ENCODE data around the gene SMAD7. TPM values are rescaled to one million over a fixed set of nuclear protein-coding genes. Genes with fewer than 3 reads are reported as not detected.

SMAD7 gene
- polyA plus RNA-seq, 3 donors, result 1.4 to 9.4 (median 1.5) TPM

DNA sequence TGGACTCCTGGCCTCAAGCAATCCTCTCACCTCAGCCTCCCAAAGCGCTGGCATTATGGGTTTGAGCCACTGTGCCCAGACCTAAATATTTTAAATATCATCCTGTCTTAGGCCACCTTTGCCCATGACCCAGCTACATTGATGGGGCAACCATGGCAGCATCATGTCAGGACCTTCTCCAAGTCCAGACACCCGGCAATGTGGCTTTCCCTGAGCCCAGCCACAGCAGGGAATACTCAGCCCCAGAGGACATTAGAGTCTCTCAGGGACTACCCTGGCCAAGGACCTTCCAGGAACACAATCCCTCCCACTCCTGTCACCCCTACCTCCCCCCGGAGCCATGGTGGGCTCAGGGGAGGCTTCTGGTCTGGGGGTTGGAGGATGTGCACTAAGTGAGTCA, 72.8 kb downstream of the SMAD7 start:
- whole genome bisulfite sequencing (ENCODE audit: insufficient coverage), result 100% methylated on average over 2 of the region's 3 CpGs
- Histone ChIP-seq H3K27ac (ENCODE audit: low read depth in 1 of 2, low read length in 2 of 2) (no peak overlapping the region), H3K9ac (ENCODE audit: insufficient read depth, low read length, poor library complexity, severe bottlenecking) (no peak overlapping the region)

DNA sequence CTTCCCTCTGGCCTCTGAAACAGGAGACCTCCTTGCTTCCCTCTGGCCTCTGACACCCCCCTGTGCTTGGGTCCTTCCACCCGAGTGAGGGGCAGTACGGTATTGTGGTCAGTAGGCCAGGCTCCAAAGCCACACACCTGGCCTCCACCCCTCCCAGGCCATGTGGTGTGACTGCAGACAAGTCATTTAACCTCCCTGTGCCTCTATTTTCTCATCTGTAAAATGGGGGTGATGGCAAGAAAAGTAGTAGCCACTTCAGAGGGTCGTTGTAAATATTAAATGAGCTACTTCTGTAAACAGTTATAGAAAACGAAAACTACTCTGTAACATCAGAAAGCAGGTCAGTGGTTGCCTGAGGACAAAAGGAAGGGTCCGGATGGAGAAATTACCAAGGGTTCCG, 74.2 kb downstream of the SMAD7 start:
- Histone ChIP-seq H3K79me2 (ENCODE audit: insufficient read depth, low read length) (no peaks in the 10 kb centered on the region), H2AFZ (ENCODE audit: insufficient read depth, low read depth, low read length, poor library complexity, severe bottlenecking) (no peak overlapping the region), H3K4me1 (ENCODE audit: control insufficient read depth in 1 of 2, insufficient read depth in 2 of 2, low read length in 2 of 2) (peaks cover 8 to 18% of the 10 kb centered on the region in 2 donors), H3K27me3 (ENCODE audit: control insufficient read depth in 2 of 2, insufficient read depth in 2 of 2, low read length in 2 of 2) (no peaks in the 10 kb centered on the region), H3K36me3 (replicated peaks in 1 of 2; ENCODE audit: control insufficient read depth in 1 of 2, insufficient read depth in 2 of 2, low read length in 2 of 2) (no peaks in the 10 kb centered on the region), H3K4me3 (replicated peaks in 1 of 3; ENCODE audit: low read depth in 2 of 3, low read length in 3 of 3) (no peak overlapping the region), H4K20me1 (ENCODE audit: insufficient read depth, low read length) (no peaks in the 10 kb centered on the region), H3K4me2 (replicated peaks; ENCODE audit: extremely low read depth, low read length, poor library complexity, severe bottlenecking) (no peak overlapping the region), H3K27ac (ENCODE audit: low read depth in 1 of 2, low read length in 2 of 2) (no peak overlapping the region), H3K9me3 (replicated peaks in 1 of 2; ENCODE audit: control insufficient read depth in 1 of 2, insufficient read depth in 1 of 2, low read length in 2 of 2) (no peaks in the 10 kb centered on the region), H3K9ac (ENCODE audit: insufficient read depth, low read length, poor library complexity, severe bottlenecking) (no peak overlapping the region)
- H3K27me3 Mint-ChIP-seq (ENCODE audit: low read depth in 3 of 3), result peaks cover 0 to 17% (median 12%) of the 10 kb centered on the region in 3 donors
- peak overlapping the region in 1 of 7 donors; percentile 37 for H3K27ac Mint-ChIP-seq
- intact Hi-C loops (cut with micrococcal nuclease), result no loop called here
- no peaks in the 10 kb centered on the region for H3K36me3 Mint-ChIP-seq
- no peak overlapping the region for H3K4me3 Mint-ChIP-seq
- WGBS (ENCODE audit: insufficient coverage), result no CpG with 5 or more reads among the region's 6 CpGs
- TF ChIP-seq, protein P1, sequence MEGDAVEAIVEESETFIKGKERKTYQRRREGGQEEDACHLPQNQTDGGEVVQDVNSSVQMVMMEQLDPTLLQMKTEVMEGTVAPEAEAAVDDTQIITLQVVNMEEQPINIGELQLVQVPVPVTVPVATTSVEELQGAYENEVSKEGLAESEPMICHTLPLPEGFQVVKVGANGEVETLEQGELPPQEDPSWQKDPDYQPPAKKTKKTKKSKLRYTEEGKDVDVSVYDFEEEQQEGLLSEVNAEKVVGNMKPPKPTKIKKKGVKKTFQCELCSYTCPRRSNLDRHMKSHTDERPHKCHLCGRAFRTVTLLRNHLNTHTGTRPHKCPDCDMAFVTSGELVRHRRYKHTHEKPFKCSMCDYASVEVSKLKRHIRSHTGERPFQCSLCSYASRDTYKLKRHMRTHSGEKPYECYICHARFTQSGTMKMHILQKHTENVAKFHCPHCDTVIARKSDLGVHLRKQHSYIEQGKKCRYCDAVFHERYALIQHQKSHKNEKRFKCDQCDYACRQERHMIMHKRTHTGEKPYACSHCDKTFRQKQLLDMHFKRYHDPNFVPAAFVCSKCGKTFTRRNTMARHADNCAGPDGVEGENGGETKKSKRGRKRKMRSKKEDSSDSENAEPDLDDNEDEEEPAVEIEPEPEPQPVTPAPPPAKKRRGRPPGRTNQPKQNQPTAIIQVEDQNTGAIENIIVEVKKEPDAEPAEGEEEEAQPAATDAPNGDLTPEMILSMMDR (IDR thresholded peaks at IDR 0.05), result no peak
- DNase-seq, result no peak
- H3K9me3 Mint-ChIP-seq, result no peaks in the 10 kb centered on the region
- peaks cover 31% of the 10 kb centered on the region for H3K4me1 Mint-ChIP-seq

More for the DNA sequence above, 72.8 kb downstream of the SMAD7 start:
- H3K27me3 ChIP-seq (ENCODE audit: control insufficient read depth in 2 of 2, insufficient read depth in 2 of 2, low read length in 2 of 2), result no peaks in the 10 kb centered on the region
- Mint-ChIP-seq H3K9me3 (no peaks in the 10 kb centered on the region), H3K36me3 (no peaks in the 10 kb centered on the region), H3K4me1 (peaks cover 25% of the 10 kb centered on the region), H3K4me3 (no peak overlapping the region), H3K27me3 (ENCODE audit: low read depth in 3 of 3) (peaks cover 0 to 14% (median 10%) of the 10 kb centered on the region in 3 donors), H3K27ac (peak overlapping the region in 1 of 7 donors; percentile 13)
- peaks cover 8 to 14% of the 10 kb centered on the region in 2 donors for H3K4me1 ChIP-seq (ENCODE audit: control insufficient read depth in 1 of 2, insufficient read depth in 2 of 2, low read length in 2 of 2)
- no peaks in the 10 kb centered on the region for H3K9me3 ChIP-seq (replicated peaks in 1 of 2; ENCODE audit: control insufficient read depth in 1 of 2, insufficient read depth in 1 of 2, low read length in 2 of 2)
- no peaks in the 10 kb centered on the region for H4K20me1 ChIP-seq (ENCODE audit: insufficient read depth, low read length)
- no peaks in the 10 kb centered on the region for H3K79me2 ChIP-seq (ENCODE audit: insufficient read depth, low read length)
- intact Hi-C loops (cut with micrococcal nuclease), result no loop called here
- H2AFZ ChIP-seq (ENCODE audit: insufficient read depth, low read depth, low read length, poor library complexity, severe bottlenecking), result no peak overlapping the region
- no peak overlapping the region for H3K4me3 ChIP-seq (replicated peaks in 1 of 3; ENCODE audit: low read depth in 2 of 3, low read length in 3 of 3)
- no peak for DNase-seq
- TF ChIP-seq, protein P1 (IDR thresholded peaks at IDR 0.05), result no peak
- no peaks in the 10 kb centered on the region for H3K36me3 ChIP-seq (replicated peaks in 1 of 2; ENCODE audit: control insufficient read depth in 1 of 2, insufficient read depth in 2 of 2, low read length in 2 of 2)
- no peak overlapping the region for H3K4me2 ChIP-seq (replicated peaks; ENCODE audit: extremely low read depth, low read length, poor library complexity, severe bottlenecking)
